ENCODE measurements around the gene TMED4. TPM values are rescaled to one million over a fixed set of nuclear protein-coding genes. Genes with fewer than 3 reads are reported as not detected.
"Not testable (repeated sequence)": the region's sequence is repeated elsewhere in the genome, so short reads cannot be mapped to it uniquely, and the experiment has no call there.

TMED4 gene
- total RNA-seq, 4 donors from 2014 or later: 76.8 to 101 (median 93.2) TPM

DNA sequence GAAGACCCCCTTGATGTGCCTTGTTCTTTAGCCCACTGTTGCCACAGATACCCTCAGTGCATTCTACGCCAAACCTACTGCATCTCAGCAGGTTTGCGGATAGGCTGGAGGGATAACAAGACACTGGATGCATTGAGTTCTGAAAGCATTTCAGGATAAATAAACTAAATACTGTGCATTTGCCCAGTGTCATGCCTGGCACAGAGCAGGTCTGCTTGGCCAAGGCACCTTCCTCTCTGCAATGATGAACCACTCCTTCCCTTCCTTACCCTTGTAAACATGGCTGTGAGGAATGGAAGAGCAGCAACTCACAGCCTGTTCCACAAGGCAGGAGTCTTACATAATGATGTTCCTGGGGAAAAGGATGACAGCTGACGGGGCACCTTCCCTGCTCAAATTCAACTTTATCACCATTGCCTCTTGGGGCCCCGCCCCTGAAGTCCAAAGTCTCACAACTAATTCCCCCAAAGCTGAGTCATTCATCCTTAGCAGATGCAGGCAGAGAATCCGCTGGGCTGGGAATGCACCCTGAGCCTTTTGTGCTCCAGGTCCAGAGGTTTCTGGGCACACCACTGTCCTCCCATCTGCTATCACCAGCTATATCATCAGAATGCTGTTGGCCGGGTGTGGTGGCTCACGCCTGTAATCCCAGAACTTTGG, 19.9 kb downstream of the TMED4 start:
- 93% methylated on average over 7 of the region's 7 CpGs for WGBS
- Histone ChIP-seq H3K36me3 (peaks cover 31% of the 10 kb centered on the region), H3K27me3 (no peaks in the 10 kb centered on the region), H3K9me3 (no peaks in the 10 kb centered on the region), H3K27ac (no peak overlapping the region), H3K4me1 (no peaks in the 10 kb centered on the region), H3K4me3 (no peak overlapping the region)
- DNase-seq (ENCODE audit: low spot score in 2 of 2): peak in 1 of 2 donors; percentile 35
- TF ChIP-seq POLR2A (IDR thresholded peaks at IDR 0.05) (no peak), EP300 (IDR thresholded peaks at IDR 0.05) (no peak), CTCF (IDR thresholded peaks at IDR 0.05) (no peak), POLR2AphosphoS5 (IDR thresholded peaks at IDR 0.05) (no peak)

GRCh38 chr7:44561481-44561880, 20.6 kb downstream of the TMED4 start:
- WGBS: 76% methylated on average over 6 of the region's 6 CpGs
- H3K27ac ChIP-seq: no peak overlapping the region

GRCh38 chr7:44559485-44559884, 22.5 kb downstream of the TMED4 start:
- no peak overlapping the region for H3K4me3 ChIP-seq
- TF ChIP-seq POLR2AphosphoS5 (IDR thresholded peaks at IDR 0.05): no peak
- TF ChIP-seq POLR2A (IDR thresholded peaks at IDR 0.05): no peak
- TF ChIP-seq EP300 (IDR thresholded peaks at IDR 0.05): no peak
- no peak for TF ChIP-seq CTCF (IDR thresholded peaks at IDR 0.05)
- WGBS: 52% methylated on average over 4 of the region's 4 CpGs
- no peaks in the 10 kb centered on the region for H3K27me3 ChIP-seq
- H3K9me3 ChIP-seq: no peaks in the 10 kb centered on the region
- H3K27ac ChIP-seq: no peak overlapping the region
- H3K36me3 ChIP-seq: peaks cover 7% of the 10 kb centered on the region
- no peaks in the 10 kb centered on the region for H3K4me1 ChIP-seq
- peak in 1 of 2 donors; percentile 58 for DNase-seq (ENCODE audit: low spot score in 2 of 2)

More at GRCh38 chr7:44561481-44561880, 20.6 kb downstream of the TMED4 start:
- Histone ChIP-seq H3K36me3 (peaks cover 25% of the 10 kb centered on the region), H3K27me3 (no peaks in the 10 kb centered on the region), H3K9me3 (no peaks in the 10 kb centered on the region), H3K4me1 (no peaks in the 10 kb centered on the region), H3K4me3 (no peak overlapping the region)
- DNase-seq (ENCODE audit: low spot score in 2 of 2): peak in 1 of 2 donors; percentile 53
- TF ChIP-seq POLR2A (IDR thresholded peaks at IDR 0.05): no peak
- TF ChIP-seq EP300 (IDR thresholded peaks at IDR 0.05): no peak
- TF ChIP-seq POLR2AphosphoS5 (IDR thresholded peaks at IDR 0.05): no peak
- no peak for TF ChIP-seq CTCF (IDR thresholded peaks at IDR 0.05)

DNA sequence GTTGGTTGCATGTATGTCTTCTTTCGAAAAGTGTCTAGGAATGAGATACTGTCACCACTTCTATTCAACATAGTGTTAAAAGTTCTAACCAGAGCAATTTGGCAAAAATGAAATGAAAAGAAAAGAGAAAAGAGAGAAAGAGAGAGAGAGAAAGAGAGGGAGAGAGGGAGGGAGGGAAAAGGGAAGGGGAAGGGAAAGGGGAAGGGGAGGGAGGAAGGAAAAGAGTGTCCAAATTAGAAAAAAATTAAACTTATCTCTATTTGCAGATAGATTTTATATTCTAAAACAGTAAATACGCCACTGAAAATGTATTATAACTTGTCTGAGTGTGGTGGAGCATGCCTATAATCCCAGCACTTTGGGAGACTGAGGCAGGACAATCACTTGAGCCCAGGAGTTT, 24.5 kb downstream of the TMED4 start:
- no peak for DNase-seq (ENCODE audit: low spot score in 2 of 2)
- no peaks in the 10 kb centered on the region for H3K4me1 ChIP-seq
- H3K36me3 ChIP-seq: no peaks in the 10 kb centered on the region
- no peaks in the 10 kb centered on the region for H3K9me3 ChIP-seq
- H3K4me3 ChIP-seq: no peak overlapping the region
- H3K27me3 ChIP-seq: no peaks in the 10 kb centered on the region
- H3K27ac ChIP-seq: no peak overlapping the region
- TF ChIP-seq CTCF (IDR thresholded peaks at IDR 0.05): no peak
- no peak for TF ChIP-seq POLR2A (IDR thresholded peaks at IDR 0.05)
- no peak for TF ChIP-seq POLR2AphosphoS5 (IDR thresholded peaks at IDR 0.05)
- no peak for TF ChIP-seq EP300 (IDR thresholded peaks at IDR 0.05)
- 89% methylated on average over 2 of the region's 2 CpGs for WGBS

- H3K4me3 ChIP-seq: no peak overlapping the region
- TF ChIP-seq POLR2A (IDR thresholded peaks at IDR 0.05): no peak
- TF ChIP-seq EP300 (IDR thresholded peaks at IDR 0.05): no peak
- no peak for TF ChIP-seq POLR2AphosphoS5 (IDR thresholded peaks at IDR 0.05)
- TF ChIP-seq CTCF (IDR thresholded peaks at IDR 0.05): no peak
- 81% methylated on average over 2 of the region's 2 CpGs for WGBS
- H3K27ac ChIP-seq: no peak overlapping the region
- no peaks in the 10 kb centered on the region for H3K36me3 ChIP-seq
- H3K27me3 ChIP-seq: no peaks in the 10 kb centered on the region
- no peaks in the 10 kb centered on the region for H3K4me1 ChIP-seq
- DNase-seq (ENCODE audit: low spot score in 2 of 2): no peak
- H3K9me3 ChIP-seq: no peaks in the 10 kb centered on the region
Measured at GRCh38 chr7:44555350-44555749, 26.7 kb downstream of the TMED4 start.

- H3K27me3 ChIP-seq; H3K27ac ChIP-seq; H3K36me3 ChIP-seq; H3K9me3 ChIP-seq; H3K4me1 ChIP-seq; H3K4me3 ChIP-seq; DNase-seq (ENCODE audit: low spot score in 2 of 2): not testable (repeated sequence)
- WGBS: 51% methylated on average over 3 of the region's 3 CpGs
Measured at GRCh38 chr7:44552473-44553005, 29.5 kb downstream of the TMED4 start.

Measured in suprapubic skin (tissue), 4 donors.